ENCODE results near the gene ZNF592.

DNA sequence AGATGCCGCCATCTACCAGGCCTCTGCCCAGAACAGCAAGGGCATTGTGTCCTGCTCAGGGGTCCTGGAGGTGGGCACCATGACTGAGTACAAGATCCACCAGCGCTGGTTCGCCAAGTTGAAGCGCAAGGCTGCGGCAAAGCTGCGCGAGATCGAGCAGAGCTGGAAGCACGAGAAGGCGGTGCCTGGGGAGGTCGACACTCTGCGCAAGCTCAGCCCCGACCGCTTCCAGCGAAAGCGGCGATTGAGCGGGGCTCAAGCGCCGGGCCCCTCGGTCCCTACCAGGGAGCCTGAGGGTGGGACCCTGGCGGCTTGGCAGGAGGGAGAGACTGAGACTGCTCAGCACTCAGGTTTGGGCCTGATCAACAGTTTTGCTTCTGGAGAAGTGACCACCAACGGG, 91.3 kb downstream of the ZNF592 start:
- TF ChIP-seq, protein P1, sequence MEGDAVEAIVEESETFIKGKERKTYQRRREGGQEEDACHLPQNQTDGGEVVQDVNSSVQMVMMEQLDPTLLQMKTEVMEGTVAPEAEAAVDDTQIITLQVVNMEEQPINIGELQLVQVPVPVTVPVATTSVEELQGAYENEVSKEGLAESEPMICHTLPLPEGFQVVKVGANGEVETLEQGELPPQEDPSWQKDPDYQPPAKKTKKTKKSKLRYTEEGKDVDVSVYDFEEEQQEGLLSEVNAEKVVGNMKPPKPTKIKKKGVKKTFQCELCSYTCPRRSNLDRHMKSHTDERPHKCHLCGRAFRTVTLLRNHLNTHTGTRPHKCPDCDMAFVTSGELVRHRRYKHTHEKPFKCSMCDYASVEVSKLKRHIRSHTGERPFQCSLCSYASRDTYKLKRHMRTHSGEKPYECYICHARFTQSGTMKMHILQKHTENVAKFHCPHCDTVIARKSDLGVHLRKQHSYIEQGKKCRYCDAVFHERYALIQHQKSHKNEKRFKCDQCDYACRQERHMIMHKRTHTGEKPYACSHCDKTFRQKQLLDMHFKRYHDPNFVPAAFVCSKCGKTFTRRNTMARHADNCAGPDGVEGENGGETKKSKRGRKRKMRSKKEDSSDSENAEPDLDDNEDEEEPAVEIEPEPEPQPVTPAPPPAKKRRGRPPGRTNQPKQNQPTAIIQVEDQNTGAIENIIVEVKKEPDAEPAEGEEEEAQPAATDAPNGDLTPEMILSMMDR (IDR thresholded peaks at IDR 0.05), result no peak
- no peak for TF ChIP-seq ZFX (IDR thresholded peaks at IDR 0.05; ENCODE audit: borderline replicate concordance)
